ENCODE data around the gene NBPF6. TPM values are rescaled to one million over a fixed set of nuclear protein-coding genes. Genes with fewer than 3 reads are reported as not detected.

The NBPF6 gene
- total RNA-seq, 4 donors from 2014 or later = not detected

DNA sequence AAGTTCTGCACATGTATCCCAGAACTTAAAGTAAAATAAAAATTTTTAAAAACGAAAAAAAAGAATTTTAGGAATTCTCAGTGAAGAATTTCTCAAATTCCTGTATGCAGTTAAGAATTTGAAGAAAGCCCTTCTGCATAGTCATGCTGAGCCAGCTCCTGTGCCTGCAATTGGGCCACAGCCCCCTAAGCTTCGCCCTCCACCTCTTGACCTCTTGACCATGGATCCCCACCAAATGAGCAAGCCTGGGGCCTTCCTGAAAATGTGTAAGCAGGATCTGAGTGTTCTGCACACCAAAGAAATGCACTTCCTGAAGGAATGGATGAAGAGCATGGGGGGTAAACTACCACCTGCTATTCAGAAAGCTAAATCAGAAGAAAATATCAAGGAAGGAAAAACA lies 52.0 kb downstream of the NBPF6 start:
- H3K9me3 ChIP-seq = no peaks in the 10 kb centered on the region
- TF ChIP-seq, protein P1, sequence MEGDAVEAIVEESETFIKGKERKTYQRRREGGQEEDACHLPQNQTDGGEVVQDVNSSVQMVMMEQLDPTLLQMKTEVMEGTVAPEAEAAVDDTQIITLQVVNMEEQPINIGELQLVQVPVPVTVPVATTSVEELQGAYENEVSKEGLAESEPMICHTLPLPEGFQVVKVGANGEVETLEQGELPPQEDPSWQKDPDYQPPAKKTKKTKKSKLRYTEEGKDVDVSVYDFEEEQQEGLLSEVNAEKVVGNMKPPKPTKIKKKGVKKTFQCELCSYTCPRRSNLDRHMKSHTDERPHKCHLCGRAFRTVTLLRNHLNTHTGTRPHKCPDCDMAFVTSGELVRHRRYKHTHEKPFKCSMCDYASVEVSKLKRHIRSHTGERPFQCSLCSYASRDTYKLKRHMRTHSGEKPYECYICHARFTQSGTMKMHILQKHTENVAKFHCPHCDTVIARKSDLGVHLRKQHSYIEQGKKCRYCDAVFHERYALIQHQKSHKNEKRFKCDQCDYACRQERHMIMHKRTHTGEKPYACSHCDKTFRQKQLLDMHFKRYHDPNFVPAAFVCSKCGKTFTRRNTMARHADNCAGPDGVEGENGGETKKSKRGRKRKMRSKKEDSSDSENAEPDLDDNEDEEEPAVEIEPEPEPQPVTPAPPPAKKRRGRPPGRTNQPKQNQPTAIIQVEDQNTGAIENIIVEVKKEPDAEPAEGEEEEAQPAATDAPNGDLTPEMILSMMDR (IDR thresholded peaks at IDR 0.05) = no peak
- no peak for TF ChIP-seq POLR2A (IDR thresholded peaks at IDR 0.05)
- no peaks in the 10 kb centered on the region for H3K36me3 ChIP-seq
- no peak overlapping the region for H3K27ac ChIP-seq
- intact Hi-C loops (cut with DNase I; ENCODE audit: low total_unique reads) = no loop called here
- no peaks in the 10 kb centered on the region for H3K27me3 ChIP-seq
- H3K4me3 ChIP-seq = no peak overlapping the region
- DNase-seq = no peak
- no peaks in the 10 kb centered on the region for H3K4me1 ChIP-seq

DNA sequence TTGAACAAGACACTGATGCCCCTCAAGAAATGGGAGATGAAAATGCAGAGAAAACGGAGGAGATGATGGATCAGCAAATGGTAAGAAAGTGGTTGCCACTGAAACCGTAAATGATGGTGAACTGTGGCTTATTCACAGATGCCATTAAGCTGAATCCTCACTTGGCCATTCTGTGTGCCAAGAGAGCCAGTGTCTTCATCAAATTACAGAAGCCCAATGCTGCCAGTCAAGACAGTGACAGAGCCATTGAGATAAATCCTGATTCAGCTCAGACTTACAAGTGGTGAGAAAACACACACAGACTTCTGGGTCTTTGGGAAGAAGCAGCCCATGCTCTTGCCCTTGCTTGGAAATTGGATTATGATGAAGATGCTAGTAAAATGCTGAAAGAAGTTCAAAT lies 52.5 kb downstream of the NBPF6 start:
- H3K27ac ChIP-seq = no peak overlapping the region
- no peak for TF ChIP-seq POLR2A (IDR thresholded peaks at IDR 0.05)
- TF ChIP-seq, protein P1 (IDR thresholded peaks at IDR 0.05) = no peak
- no peaks in the 10 kb centered on the region for H3K27me3 ChIP-seq
- no peak for DNase-seq
- H3K36me3 ChIP-seq = no peaks in the 10 kb centered on the region
- intact Hi-C loops (cut with DNase I; ENCODE audit: low total_unique reads) = no loop called here
- H3K9me3 ChIP-seq = no peaks in the 10 kb centered on the region
- no peaks in the 10 kb centered on the region for H3K4me1 ChIP-seq
- no peak overlapping the region for H3K4me3 ChIP-seq

DNA sequence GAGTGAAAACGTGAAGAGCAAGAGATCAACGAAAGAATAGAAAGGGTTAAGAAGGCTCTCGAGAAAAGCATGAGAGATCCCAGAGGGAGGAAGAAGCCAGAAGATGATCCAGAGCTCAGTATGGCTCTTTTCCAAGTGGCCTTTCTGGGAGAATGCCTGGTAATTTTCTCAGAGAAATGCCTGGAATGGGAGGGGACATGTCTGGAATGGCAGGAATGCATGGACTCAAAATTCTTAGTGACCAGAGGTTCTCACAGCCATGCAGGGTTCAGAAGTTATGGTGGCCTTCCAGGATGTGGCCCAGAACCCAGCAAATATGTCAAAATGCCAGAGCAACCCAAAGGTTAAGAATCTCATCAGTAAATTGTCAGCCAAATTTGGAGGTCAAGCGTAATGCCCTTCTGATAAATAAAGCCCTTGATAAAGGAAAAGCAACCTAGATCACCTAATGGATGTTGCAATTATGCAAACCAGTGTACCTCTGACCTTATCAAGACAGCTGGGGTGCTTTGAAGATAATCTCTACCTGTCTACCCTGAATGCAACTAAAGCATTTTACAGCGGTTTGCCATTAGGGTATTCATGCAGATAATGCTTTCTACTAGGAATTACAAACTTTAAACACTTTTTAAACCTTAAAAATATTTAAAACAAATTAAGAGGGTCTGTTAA lies 53.1 kb downstream of the NBPF6 start:
- Histone ChIP-seq H3K4me3 (no peak overlapping the region), H3K27me3 (no peaks in the 10 kb centered on the region), H3K9me3 (no peaks in the 10 kb centered on the region), H3K4me1 (no peaks in the 10 kb centered on the region), H3K27ac (no peak overlapping the region), H3K36me3 (no peaks in the 10 kb centered on the region)
- intact Hi-C loops (cut with DNase I; ENCODE audit: low total_unique reads) = no loop called here
- no peak for DNase-seq
- no peak for TF ChIP-seq POLR2A (IDR thresholded peaks at IDR 0.05)
- TF ChIP-seq, protein P1 (IDR thresholded peaks at IDR 0.05) = no peak

DNA sequence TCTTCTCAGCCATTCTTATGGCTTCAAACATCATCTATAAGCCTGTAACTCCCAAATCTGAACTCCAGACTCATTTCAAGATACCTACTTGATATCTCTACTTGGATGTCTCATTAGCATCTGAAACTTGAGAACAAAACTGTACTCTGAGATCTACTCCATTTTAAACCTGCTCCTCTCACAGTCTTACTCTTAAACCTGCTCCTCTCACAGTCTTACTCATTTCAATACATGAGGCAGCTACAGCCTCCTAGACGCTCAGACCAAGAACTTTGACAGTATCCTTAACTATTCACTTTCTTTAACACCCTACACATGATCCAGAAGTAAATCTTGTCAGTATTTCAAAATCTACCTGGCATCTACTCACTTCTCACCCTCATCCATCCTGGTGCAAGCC lies 54.3 kb downstream of the NBPF6 start:
- H3K36me3 ChIP-seq = no peaks in the 10 kb centered on the region
- H3K27me3 ChIP-seq = no peaks in the 10 kb centered on the region
- TF ChIP-seq, protein P1 (IDR thresholded peaks at IDR 0.05) = no peak
- TF ChIP-seq POLR2A (IDR thresholded peaks at IDR 0.05) = no peak
- no peaks in the 10 kb centered on the region for H3K4me1 ChIP-seq
- H3K4me3 ChIP-seq = no peak overlapping the region
- intact Hi-C loops (cut with DNase I; ENCODE audit: low total_unique reads) = no loop called here
- H3K27ac ChIP-seq = no peak overlapping the region
- no peaks in the 10 kb centered on the region for H3K9me3 ChIP-seq
- DNase-seq = no peak

DNA sequence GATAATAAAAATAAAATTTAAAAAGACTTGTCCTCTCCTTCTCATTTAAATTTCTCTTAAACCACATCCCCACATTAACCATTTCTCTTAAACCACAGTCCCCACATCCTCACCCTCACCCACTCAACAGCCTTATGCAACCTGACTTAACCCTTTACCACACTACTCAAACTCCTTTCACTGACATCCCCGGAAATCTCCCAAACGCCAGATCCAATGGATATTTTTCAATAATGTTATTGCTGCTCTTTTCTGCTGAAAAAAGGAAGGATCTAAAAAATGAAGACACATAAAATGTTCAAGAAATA lies 55.6 kb downstream of the NBPF6 start:
- H3K4me1 ChIP-seq = no peaks in the 10 kb centered on the region
- H3K4me3 ChIP-seq = no peak overlapping the region
- intact Hi-C loops (cut with DNase I; ENCODE audit: low total_unique reads) = no loop called here
- H3K9me3 ChIP-seq = no peaks in the 10 kb centered on the region
- TF ChIP-seq, protein P1 (IDR thresholded peaks at IDR 0.05) = no peak
- no peak for TF ChIP-seq POLR2A (IDR thresholded peaks at IDR 0.05)
- H3K27ac ChIP-seq = no peak overlapping the region
- H3K27me3 ChIP-seq = no peaks in the 10 kb centered on the region
- H3K36me3 ChIP-seq = no peaks in the 10 kb centered on the region
- no peak for DNase-seq

Measured in uterus (tissue), 4 donors.